GM18951 (cell line): Measurements from ENCODE around the gene TTLL7.
"Not testable (repeated sequence)": the region's sequence is repeated elsewhere in the genome, so short reads cannot be mapped to it uniquely, and the experiment has no call there.

Source experiments
- POLR2A ChIP-seq: IDR thresholded peaks from 4 replicates; pipeline ENCODE4 v1.6.1; 2011; ENCODE audit warnings: mild to moderate bottlenecking; ENCODE audit not compliant: insufficient read length, insufficient read depth; ENCODE audit errors: extremely low read depth
- in situ Hi-C: fragments of 300-500 bp; cut with MboI; formaldehyde crosslinking; loops from one replicate; pipeline ENCODE4 v1.12.0; 2022; ENCODE audit warnings: low sequenced_read_pairs, mixed read lengths, inconsistent platforms; ENCODE audit not compliant: unreplicated experiment

TTLL7 gene

GRCh38 chr1:84000954-84001495 lies 2.1 kb upstream of the TTLL7 start:
- no peak for TF ChIP-seq POLR2A
- in situ Hi-C loops = no loop called here

GRCh38 chr1:84000196-84000885 lies 1.4 kb upstream of the TTLL7 start:
- in situ Hi-C loops = no loop called here
- no peak for TF ChIP-seq POLR2A

- in situ Hi-C loops = no loop called here
- TF ChIP-seq POLR2A = no peak
Observed at GRCh38 chr1:83999316-83999819, 436 bp upstream of the TTLL7 start.

- in situ Hi-C loops = no loop called here
- TF ChIP-seq POLR2A = no peak
Observed at GRCh38 chr1:83998205-83998497, 781 bp downstream of the TTLL7 start.

- no peak for TF ChIP-seq POLR2A
- in situ Hi-C loops = no loop called here
Observed at GRCh38 chr1:83997631-83998030, 1.3 kb downstream of the TTLL7 start.

GRCh38 chr1:83996621-83997020 lies 2.3 kb downstream of the TTLL7 start:
- in situ Hi-C loops = no loop called here
- TF ChIP-seq POLR2A = no peak

GRCh38 chr1:83996191-83996590 lies 2.7 kb downstream of the TTLL7 start:
- TF ChIP-seq POLR2A = no peak
- in situ Hi-C loops = no loop called here

GRCh38 chr1:83995649-83996048 lies 3.3 kb downstream of the TTLL7 start:
- no peak for TF ChIP-seq POLR2A
- in situ Hi-C loops = no loop called here

- in situ Hi-C loops = no loop called here
- no peak for TF ChIP-seq POLR2A
Observed at GRCh38 chr1:83994111-83994510, 4.8 kb downstream of the TTLL7 start.

- in situ Hi-C loops = no loop called here
- TF ChIP-seq POLR2A = no peak
Observed at GRCh38 chr1:83990734-83991133, 8.2 kb downstream of the TTLL7 start.

GRCh38 chr1:83985048-83985447 lies 13.9 kb downstream of the TTLL7 start:
- TF ChIP-seq POLR2A = no peak

GRCh38 chr1:83983918-83984317 lies 15.0 kb downstream of the TTLL7 start:
- in situ Hi-C loops = not testable (repeated sequence)

More at GRCh38 chr1:83985048-83985447, 13.9 kb downstream of the TTLL7 start:
- in situ Hi-C loops = no loop called here

GRCh38 chr1:83978056-83978455 lies 20.9 kb downstream of the TTLL7 start:
- no peak for TF ChIP-seq POLR2A
- in situ Hi-C loops = no loop called here

GRCh38 chr1:83976920-83977319 lies 22.0 kb downstream of the TTLL7 start:
- in situ Hi-C loops = no loop called here

More at GRCh38 chr1:83976920-83977319, 22.0 kb downstream of the TTLL7 start:
- TF ChIP-seq POLR2A = no peak
